H1 (cell line): Measurements from ENCODE around the gene GPR15.

Source experiments
- ATF3 ChIP-seq: IDR thresholded peaks from 2 replicates; pipeline ENCODE4 v1.6.1; 2011; ENCODE audit warnings: low read depth, mild to moderate bottlenecking, low read length; ENCODE audit not compliant: insufficient read depth
- CEBPB ChIP-seq: IDR thresholded peaks from 2 replicates; pipeline ENCODE4 v1.6.1; 2012; ENCODE audit warnings: low read depth, low read length
- CTCF ChIP-seq, 3 experiments: IDR thresholded peaks; 1 replicate in 2 of 3; 2 replicates in 1 of 3; pipeline versions ENCODE4 v1.5.1 to v1.6.1; 2011; ENCODE audit warnings: low read length in 3 of 3, mild to moderate bottlenecking in 3 of 3, inconsistent platforms in 2 of 3, low read depth in 1 of 3, moderate library complexity in 1 of 3; ENCODE audit not compliant: insufficient read depth in 1 of 3; ENCODE audit errors: control extremely low read depth in 1 of 3
- EP300 ChIP-seq, 2 experiments: IDR thresholded peaks; 1 replicate in 1 of 2; 2 replicates in 1 of 2; pipeline ENCODE4 v1.6.1; 2011 to 2012; ENCODE audit warnings: low read depth in 2 of 2, low read length in 2 of 2, mild to moderate bottlenecking in 2 of 2, borderline replicate concordance in 1 of 2, inconsistent platforms in 1 of 2, moderate library complexity in 1 of 2
- HDAC6 ChIP-seq: IDR thresholded peaks from one replicate; pipeline ENCODE4 v1.7.1; 2012; ENCODE audit warnings: low read depth, mild to moderate bottlenecking, inconsistent platforms, low read length, moderate library complexity
- MAX ChIP-seq: IDR thresholded peaks from 2 replicates; pipeline ENCODE4 v1.6.1; 2012; ENCODE audit warnings: inconsistent platforms
- RAD21 ChIP-seq, 2 experiments: IDR thresholded peaks in 1 of 2; conservative IDR thresholded peaks in 1 of 2; 2 replicates each; pipeline ENCODE4 v1.6.1; 2011; ENCODE audit warnings: low read depth in 2 of 2, low read length in 2 of 2, improper control_type of control experiment in 1 of 2, inconsistent platforms in 1 of 2, mild to moderate bottlenecking in 1 of 2, moderate library complexity in 1 of 2
- RFX5 ChIP-seq: IDR thresholded peaks from 2 replicates; pipeline ENCODE4 v1.6.1; 2011; ENCODE audit warnings: low read depth, low read length, improper control_type of control experiment, borderline replicate concordance
- SIN3A ChIP-seq, 2 experiments: IDR thresholded peaks in 1 of 2; conservative IDR thresholded peaks in 1 of 2; 2 replicates each; pipeline ENCODE4 v1.6.1; 2011 to 2012; ENCODE audit warnings: low read length in 2 of 2, improper control_type of control experiment in 1 of 2, low read depth in 1 of 2, mild to moderate bottlenecking in 1 of 2

- TF ChIP-seq SIN3A (conservative IDR thresholded peaks at IDR 0.05 in 1 of 2, IDR thresholded peaks at IDR 0.05 in 1 of 2; ENCODE audit: low read depth in 1 of 2, low read length in 2 of 2): no peak
- no peak for TF ChIP-seq ATF3
- TF ChIP-seq RAD21 (IDR thresholded peaks at IDR 0.05 in 1 of 2, conservative IDR thresholded peaks at IDR 0.05 in 1 of 2; ENCODE audit: low read depth in 2 of 2, low read length in 2 of 2): no peak
- no peak for TF ChIP-seq HDAC6
- TF ChIP-seq RFX5: no peak
- no peak for TF ChIP-seq CEBPB
- no peak for TF ChIP-seq EP300 (IDR thresholded peaks at IDR 0.05; ENCODE audit: borderline replicate concordance in 1 of 2, low read depth in 2 of 2, low read length in 2 of 2)
- TF ChIP-seq MAX: no peak
- no peak for TF ChIP-seq CTCF (IDR thresholded peaks at IDR 0.05; ENCODE audit: control extremely low read depth in 1 of 3, insufficient read depth in 1 of 3, low read depth in 1 of 3, low read length in 3 of 3)
These were observed 48.9 kb upstream of the GPR15 start for GRCh38 chr3:98482717-98483482.
